Stimulated activated CD8-positive, alpha-beta memory T cell treated with anti-CD3 and anti-CD28 coated beads, Interleukin-15, amount 100 ng/mL, for 1 hour (primary cell): ENCODE data around the gene JARID2.
"Not testable (repeated sequence)": the region's sequence is repeated elsewhere in the genome, so short reads cannot be mapped to it uniquely, and the experiment has no call there.

Experiments used
- DNase-seq: peaks from one replicate; pipeline ENCODE4 v3.0.0-alpha.2; 2020; ENCODE audit warnings: low read depth

JARID2 gene

DNA sequence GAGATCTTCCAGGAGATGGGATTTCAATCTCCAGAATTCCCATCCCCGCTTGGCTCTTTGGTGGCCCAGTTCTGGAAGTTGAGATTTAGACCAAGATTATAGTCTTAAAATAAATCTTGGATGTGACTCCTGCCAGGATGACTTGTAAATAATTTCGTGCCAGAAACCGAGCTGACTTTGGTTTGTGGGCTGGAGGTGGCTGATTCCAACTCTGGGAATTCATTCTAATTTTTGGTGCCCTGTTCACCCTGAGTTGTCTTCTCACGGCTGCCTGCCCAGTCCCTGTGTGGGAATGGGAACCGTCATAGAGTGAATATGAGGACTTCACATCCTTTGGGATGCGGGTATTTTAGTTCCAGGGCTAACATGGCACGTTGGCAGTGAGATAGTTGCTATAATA, 64.8 kb downstream of the JARID2 start:
- no peak for DNase-seq

DNA sequence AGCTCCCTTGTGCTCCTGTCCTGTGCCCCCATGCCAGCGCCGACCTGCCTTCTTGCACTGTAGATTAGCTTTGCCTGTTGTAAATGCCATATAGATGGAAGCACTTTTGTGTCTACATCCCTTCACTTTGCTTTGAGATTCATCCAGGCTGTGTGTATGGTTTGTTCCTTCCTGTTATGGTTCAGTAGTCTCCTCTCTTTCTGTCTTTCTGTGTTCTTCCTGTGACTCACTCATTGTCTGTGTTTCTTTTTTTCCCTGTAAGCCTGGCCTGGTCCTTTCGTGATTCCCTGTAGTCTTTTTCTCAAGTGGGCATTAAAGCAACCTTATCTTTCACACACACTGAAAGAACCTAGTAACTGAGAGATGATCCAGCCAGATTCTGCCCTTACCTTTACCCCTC, 66.6 kb downstream of the JARID2 start:
- no peak for DNase-seq

DNA sequence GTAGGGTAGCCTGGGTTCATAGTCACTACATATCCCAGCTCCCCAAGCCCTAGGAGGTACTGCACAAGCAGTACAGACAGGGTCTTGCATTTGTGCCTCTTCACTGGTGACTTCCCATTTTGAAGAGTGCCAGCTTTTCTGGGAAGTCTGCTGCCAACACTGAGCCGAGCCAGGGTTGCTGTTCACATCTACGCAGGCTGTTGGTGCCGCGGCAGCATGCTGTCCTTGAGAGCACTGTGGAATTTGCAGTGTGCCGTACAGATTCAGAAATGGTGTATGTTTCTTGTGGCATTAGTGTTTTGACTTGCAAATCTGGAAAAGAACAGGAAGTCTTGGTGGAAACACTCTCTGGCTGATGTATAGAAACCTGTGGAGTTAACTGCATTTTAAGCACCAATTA, 67.5 kb downstream of the JARID2 start:
- DNase-seq: no peak

DNA sequence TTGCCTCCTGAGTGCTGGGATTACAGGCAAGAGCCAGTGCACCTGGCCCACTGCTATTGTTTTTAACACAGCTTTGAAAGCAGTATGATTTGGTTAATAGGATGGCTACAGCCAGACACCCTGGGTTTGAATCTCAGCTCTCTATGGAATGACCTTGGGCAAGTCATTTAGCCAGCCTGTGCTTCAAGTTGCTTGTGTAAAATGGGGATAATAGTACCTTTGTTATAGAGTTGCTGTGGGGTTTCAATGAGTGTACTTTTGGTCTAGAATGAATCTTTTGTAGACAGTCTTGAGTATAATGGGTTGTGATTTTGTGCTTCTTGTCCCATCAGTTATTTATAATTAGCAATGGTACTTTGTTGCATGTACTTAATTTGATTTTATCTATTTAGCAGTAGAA, 70.9 kb downstream of the JARID2 start:
- no peak for DNase-seq

DNA sequence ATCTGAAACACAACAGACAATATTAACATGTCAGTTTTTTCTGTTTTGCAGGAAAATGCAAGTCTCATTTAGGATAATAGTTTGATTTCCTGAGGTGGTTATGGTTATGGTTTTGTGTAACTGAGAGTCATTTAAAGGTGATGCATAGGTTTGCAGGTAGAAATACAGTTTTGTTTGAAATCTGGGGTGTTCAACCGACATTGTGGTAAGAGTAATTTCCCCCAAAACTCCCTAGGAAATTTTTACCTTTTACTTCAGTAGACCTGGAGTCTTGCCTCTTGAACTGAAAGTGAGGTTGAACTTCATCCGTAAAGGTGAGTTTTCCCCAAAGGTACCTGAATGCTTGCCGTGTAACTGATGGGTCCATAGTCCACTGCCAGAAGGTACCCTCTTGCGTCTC, 71.4 kb downstream of the JARID2 start:
- DNase-seq: no peak

DNA sequence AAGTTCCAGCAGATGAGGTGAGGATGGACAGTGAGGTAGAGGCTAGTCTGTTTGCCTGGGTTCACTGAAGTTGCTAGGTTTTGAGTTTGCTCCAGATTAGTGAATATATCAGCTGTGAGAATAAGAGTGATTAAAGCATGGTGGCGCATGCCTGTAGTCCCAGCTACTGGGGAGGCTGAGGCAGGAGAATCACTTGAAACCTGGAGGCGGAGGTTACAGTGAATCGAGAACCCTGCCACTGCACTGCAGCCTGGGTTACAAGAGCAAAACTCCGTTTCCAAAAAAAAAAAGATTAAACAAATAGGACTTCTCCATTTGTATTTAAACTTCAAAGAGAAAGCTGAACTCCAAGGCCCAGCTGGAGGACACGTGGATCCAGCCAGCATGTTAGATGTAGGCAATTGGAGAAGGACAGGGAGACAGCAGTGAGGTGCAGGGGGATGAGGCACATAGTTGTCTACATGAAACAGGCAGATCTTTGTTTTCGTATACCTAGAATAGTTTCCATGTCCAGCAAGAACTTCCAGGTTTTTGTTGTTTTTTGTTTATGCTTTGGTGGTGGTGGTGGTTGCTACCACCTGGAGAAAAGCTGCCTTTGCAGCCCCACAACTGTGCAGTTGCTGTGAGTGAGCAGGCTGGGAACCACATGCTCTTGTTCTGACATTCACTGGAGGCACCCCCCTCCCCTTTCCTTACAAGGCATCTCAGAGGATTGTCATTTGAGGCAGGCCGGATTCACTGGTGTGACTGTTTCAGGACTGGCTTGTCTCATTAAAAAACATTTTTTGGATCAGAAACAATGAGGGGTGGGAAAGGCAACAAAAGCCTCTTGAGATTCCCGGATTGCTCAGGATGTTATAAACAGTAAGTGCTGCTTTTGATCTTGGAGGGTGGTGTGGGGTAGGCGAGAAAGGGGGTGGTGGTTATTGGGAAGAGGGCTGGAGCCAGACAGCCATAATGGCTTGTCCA, 72.3 kb downstream of the JARID2 start:
- DNase-seq: no peak

DNA sequence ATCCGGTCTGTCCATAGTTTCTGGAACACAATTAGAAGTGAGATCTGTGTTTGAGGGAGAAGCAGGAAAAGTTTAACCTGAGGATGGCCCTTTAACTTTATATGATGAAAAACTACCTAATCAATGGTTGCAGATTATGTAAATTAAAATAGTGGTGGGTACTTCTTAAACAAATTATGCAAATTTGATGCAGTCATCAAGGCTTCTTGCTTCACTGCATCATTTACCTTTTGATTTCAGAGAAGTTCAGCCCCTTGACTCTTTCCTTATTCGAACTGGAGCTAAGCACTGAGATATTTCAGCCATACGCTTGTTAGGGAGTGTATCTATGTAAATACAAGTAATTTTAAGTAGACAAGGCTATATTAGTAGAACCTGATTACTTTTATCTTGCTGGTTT, 73.8 kb downstream of the JARID2 start:
- no peak for DNase-seq

DNA sequence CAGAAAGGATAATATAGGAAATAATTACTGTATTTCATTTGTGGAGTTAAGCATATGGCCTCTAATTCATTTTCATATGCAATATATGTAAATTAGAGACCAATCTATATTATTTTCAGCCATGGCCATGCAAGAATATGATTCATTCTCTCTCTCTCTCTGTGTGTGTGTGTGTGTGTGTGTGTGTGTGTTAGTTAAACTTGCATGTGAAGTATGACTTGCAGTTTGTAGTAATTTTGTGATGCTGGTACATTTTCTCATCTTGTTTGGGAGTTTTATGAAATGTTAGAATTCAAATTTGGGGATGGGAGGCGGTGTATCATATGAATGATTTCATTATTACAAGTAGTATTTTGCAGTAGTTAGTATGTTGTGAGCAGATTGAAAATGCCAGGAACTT, 74.8 kb downstream of the JARID2 start:
- no peak for DNase-seq

DNA sequence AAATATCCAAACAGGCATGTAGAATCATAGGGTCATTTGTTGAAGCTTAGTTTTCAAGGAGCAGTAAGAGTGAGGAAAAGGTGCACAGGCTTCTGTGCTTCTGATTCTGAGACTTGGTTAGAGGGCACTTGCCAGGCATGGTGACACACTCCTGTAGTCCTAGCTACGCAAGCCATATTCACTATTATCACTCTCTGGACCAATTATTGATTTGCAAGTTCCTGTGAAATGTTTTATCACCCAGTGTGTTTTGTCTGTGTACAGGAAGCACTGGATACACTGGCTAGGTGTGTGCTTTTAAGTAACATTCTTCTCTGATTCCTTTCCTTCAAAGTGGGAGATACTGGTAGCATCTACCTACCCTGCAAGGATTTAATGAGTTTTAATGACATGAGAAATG, 76.3 kb downstream of the JARID2 start:
- no peak for DNase-seq

DNA sequence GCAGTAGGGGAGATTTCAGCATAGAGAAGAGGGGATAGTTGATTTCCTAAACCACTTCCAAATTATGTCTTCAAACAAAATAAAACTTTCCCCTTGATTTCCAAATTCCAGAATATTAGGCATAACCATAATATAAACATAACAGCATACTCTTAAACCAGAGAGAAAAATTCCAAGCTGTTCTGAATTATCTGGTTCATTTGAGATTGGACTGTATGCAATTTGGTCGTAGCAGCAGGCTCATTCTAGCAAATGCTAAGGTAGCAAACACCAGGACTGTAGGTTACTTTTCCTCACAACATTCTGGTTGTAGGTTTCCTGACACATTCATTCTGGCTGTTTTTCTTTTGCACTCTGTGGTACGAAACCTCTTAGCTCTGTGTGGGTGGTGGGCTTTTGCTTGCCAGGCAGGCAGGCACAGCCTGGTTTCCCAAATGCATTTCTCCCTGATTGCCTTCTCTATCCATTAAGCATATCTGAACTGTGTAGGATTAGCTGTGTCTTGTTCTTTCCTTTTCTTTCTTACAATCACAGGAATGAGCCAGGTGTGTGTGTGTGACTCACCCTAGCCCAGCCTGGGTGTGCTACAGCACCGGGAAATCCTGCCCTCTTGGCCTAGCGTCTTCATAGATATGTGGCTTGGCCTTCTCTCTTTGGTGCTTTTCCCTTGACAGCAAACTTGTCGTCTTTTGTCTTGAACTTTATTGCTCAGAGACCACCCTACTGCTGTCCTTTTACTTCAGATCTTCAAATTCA, 77.1 kb downstream of the JARID2 start:
- DNase-seq: no peak

DNA sequence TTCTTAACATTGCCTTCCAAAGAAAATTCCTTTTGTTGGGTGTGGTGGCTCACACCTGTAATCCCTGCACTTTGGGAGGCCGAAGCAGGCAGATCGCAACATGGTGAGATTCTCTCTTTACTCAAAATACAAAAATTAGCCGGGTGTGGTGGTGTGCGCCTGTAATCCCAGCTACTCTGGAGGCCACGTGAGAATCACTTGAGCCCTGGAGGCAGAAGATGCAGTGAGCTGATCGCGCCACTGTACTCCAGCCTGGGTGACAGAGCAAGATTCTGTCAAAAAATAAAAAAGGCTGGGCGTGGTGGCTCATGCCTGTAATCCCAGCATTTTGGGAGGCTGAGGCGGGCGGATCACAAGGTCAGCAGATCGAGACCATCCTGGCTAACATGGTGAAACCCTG, 77.7 kb downstream of the JARID2 start:
- not testable (repeated sequence) for DNase-seq

DNA sequence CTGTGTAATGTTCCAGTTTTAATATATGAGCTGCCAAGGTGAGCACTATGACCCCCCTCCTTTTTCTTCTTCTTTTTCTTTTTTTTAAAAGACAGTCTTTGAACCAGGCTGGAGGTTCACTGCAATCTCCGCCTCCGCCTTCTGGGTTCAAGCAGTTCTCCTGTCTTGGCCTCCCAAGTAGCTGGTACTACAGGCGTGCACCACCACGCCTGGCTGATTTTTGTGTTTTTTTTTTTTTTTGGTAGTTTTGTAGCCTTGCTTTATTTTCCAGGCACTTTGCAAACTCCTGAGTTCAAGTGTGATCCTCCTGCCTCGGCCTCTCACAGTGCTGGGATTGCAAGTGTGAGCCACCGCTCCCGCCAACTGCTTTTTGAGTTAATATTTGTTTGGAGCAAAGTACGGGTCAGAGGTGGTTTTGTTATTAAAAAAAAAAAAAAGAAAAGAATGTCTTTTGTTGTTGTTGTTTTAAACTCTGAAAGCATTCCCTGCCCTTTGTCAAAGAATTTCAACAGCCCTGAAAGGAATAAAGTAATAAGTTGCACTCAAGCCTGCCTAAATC, 78.6 kb downstream of the JARID2 start:
- no peak for DNase-seq

DNA sequence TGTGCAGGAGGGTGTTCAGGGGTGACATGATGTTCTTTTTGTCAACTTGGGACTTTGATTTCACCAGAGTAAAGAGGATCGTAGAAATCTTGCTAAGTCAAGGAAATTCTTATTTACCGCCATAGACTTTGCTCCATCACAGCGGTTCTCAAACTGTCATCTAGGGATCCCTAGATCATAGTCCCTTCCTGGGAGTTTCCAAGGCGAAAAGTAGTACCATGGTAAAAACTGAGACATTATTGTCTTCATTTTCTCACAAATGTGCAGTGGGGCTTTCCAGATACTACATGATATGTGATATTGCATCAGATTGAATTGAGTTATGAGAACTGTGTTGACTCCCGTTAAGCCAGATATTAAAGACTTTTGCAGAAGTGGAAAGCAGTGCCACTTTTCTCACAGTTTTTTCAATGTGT, 79.7 kb downstream of the JARID2 start:
- no peak for DNase-seq

DNA sequence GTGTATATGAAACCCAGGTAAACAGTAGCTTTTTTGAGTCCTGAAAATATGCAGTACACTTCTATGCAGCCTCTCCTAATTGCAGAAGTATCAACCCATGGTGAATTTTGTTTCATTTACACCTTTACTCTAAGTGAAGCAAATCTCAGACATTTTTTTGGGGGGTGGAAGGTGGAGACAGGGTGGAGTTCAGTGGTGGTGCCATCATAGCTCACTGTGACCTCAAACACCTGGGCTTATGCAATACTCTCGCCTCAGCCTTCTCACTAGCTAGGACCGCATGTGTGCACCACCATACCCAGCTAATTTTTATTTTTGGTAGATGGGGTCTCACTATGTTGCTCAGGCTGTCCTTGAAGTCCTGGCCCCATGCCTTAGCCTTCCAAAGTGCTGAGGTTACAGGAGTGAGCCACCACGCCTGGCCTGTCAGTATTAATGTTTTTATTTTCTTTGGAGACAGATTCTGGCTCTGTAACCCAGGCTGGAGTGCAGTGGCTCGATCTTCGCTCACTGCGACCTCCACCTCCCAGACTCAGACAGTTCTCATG, 80.3 kb downstream of the JARID2 start:
- DNase-seq: no peak

DNA sequence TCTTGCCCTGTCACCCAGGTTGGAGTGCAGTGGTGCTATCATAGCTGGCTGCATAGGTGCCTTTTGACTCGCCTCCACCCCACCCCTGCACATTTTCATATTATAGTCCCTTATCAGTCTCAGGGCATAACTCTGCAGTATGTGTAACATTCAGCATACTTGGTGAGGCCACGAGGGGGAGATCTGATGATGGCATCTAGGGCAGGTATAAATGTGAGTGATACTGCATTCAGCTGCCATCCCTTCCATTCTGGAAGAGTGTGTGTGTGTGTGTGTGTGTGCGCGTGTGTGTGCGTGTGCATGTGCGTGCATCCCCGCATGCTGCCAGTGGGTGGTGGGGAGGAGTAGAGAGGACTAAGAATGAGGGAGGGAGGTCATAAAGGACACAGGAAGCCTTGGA, 81.4 kb downstream of the JARID2 start:
- DNase-seq: peak; percentile 14

DNA sequence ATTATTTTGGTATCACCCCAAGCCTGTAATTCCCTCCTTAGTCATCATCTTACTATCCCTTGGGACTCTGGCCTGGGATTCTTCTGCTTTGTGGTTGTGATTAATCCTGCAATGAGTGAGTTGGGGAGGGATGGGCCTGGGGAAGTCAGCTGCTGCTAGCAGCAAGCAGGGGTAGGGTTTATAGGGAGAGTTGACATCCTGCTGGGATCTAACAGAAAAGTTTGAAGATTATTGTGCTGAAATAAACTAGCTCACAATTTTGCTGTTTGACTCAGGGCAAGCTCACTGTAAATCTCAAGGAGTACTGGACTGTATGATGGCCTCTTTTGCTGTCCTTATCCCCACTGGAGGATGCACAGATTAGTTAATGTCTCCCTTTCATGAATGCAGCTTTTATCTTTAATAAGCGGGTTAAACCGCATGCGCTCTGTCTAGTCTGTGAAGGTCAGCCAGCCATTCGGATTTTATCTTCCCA, 83.4 kb downstream of the JARID2 start:
- DNase-seq: no peak

DNA sequence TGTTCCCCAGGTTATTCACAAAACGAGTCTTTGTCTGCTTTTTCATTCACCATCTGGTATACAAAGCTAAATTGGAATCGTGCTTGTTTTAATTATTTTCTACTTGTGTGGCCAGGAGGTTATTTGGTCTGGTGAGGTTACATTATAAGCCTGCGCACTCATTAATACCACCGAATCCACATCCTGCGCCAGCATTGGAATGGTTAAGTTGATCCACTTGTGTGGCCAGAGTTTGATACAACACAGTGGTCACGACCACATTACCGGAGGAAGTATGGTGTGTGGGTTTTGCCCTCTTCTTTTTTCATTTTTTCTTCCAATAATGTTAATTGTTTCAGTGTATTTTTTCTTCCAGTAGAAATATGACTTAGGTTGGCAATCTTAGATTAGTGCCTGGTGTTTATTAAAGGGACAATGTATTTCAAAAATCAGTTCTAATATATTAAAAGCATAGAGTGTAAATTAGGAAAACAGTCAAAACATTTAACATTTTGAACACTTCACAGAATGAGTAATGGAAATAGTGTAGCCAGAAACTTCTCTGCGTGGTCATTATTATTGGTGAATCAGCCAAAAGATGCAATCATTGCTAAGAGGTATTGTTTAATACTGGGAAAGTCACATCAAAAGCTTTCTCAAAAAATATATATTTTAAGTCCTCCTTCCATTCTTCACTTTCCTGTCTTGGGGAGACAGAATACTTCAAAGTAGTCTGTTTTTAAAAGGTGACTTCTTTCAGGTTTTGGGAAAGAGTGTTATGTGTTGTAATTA, 84.5 kb downstream of the JARID2 start:
- DNase-seq: no peak

DNA sequence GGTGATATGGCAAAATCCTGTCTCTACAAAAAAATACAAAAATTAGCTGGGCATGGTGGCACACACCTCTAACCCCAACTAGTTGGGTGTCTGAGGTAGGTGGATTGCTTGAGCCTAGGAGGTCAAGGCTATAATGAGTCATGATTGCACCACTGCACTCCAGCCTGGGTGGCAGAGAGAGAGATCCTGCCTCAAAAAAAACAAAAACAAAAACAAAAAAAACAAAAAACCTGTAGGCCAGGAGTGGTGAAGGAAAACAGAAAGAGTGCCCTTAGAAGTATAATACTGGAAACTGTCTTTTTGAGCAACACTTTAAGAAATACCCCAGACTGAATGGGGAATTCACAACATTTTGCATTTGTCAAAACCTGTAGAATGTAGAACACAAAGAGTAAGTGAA, 85.3 kb downstream of the JARID2 start:
- no peak for DNase-seq

DNA sequence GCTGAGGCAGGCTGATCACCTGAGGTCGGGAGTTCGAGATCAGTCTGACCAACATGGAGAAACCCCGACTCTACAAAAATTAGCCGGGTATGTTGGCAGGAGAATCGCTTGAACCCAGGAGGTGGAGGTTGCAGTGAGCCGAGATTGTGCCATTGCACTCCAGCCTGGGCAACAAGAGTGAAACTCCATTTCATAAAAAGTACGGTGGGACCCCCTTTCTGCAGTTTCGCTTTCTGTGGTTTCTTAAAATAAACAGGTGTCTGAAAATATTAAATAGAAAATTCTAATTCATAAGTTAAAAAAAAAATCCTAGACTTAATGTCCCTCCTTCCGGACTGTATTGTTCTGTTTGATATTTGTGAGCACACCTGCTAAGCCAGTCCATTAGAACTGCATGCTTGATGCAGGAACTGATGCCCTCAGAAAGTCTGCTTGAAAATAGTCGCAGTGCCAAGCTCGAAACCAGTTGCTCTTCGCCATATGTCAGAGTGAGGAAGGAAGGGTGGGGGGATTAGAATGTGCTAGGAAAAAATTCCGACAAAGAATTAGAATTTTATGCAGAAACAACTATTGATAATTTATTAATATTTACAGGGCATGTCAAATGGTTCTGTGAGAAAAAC, 85.9 kb downstream of the JARID2 start:
- DNase-seq: no peak

DNA sequence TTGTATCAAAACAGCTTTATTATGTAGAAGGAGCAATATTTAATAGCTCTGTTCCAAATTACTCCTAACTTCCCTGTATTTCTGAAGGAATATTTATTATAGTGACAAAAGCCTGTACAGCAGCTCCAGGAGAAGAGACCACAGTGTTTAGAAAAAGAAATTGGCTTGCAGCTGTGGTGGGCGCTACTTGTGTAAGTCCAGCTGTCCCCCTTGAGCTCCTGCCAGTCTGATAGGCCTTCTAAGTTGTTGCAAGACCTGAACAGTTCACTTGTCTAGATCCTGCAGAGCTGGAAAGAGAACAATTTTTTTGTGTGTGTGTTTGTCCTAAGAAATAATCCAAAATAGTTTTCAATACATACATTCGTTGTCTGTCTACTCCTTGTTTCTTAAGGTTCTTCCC, 86.6 kb downstream of the JARID2 start:
- no peak for DNase-seq

DNA sequence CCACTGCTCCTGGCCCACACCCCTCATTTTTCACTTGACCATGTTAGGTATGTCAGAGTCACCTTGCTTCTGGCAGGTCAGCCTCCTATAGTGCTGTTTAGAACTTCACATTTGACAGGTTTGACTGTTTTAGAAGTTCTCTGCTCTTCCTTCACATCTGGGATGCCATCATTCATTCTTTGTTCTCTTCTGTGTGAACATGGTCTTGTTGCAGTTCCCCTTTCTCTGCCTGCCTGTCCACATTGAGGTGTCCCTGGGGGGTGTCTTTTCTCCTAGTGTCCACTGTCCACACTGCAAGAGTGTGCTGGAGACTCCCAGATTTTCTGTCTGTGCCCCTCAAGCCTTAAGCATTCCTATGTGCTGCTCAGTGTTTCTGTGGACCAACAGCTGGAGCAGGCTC, 89.5 kb downstream of the JARID2 start:
- DNase-seq: no peak
